Sigmoid colon (tissue), 4 donors: Measurements from ENCODE around the gene VPS33A.

Source experiments
- EP300 ChIP-seq, 4 donors: sonication (generic); formaldehyde crosslinking; IDR thresholded peaks; one replicate each; pipeline ENCODE4 v1.6.1; 2017; ENCODE audit warnings: antibody characterized with exemption in 4 of 4
- POLR2A ChIP-seq, 2 donors: fragments of 450-650 bp; IDR thresholded peaks; one replicate each; pipeline ENCODE4 v1.6.1; 2016; ENCODE audit warnings: antibody characterized with exemption in 2 of 2, mild to moderate bottlenecking in 2 of 2, moderate library complexity in 2 of 2
- POLR2AphosphoS5 ChIP-seq, 4 donors: sonication (generic); formaldehyde crosslinking; IDR thresholded peaks; one replicate each; pipeline ENCODE4 v1.6.1; 2017; ENCODE audit warnings: antibody characterized with exemption in 4 of 4
- TF ChIP-seq, protein P1 (sequence below), 4 experiments: fragments of 450-650 bp in 3 of 4; fragments of 200-600 bp in 1 of 4; IDR thresholded peaks; one replicate each; pipeline ENCODE4 v1.5.1; 2016 to 2019; ENCODE audit warnings: antibody characterized with exemption in 4 of 4, mild to moderate bottlenecking in 3 of 4, moderate library complexity in 2 of 4

DNA sequence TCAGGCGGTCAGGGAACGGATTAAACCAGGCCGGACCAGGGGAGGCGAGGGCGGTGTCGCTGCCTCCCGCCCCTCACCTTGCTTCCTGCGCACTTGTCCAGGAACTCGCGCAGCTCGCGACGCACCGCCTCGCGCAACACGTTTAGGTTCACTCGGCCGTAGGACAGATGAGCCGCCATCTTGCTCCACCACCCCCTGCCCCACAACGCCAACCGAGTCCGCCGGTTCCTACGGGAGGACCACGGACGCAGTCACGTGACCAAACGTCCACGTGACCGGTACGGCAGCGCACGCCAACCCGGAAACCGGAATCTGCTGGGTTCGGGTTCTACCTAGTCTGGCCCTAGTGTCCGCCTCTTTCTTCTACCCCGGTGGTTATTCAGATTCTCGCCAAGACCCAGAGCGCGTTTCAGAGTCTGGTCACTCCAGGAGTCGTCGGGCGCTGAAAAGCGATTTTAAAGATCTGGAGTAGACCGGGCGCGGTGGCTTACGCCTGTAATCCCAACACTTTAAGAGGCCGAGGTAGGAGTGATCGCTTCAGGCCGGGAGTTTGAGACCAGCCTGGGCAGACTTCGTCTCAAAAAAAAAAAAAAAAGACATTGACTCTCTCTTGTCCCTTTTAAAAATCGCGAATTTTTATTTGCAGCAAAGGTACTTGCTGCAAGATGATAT, at the start of gene VPS33A:
- TF ChIP-seq, protein P1, sequence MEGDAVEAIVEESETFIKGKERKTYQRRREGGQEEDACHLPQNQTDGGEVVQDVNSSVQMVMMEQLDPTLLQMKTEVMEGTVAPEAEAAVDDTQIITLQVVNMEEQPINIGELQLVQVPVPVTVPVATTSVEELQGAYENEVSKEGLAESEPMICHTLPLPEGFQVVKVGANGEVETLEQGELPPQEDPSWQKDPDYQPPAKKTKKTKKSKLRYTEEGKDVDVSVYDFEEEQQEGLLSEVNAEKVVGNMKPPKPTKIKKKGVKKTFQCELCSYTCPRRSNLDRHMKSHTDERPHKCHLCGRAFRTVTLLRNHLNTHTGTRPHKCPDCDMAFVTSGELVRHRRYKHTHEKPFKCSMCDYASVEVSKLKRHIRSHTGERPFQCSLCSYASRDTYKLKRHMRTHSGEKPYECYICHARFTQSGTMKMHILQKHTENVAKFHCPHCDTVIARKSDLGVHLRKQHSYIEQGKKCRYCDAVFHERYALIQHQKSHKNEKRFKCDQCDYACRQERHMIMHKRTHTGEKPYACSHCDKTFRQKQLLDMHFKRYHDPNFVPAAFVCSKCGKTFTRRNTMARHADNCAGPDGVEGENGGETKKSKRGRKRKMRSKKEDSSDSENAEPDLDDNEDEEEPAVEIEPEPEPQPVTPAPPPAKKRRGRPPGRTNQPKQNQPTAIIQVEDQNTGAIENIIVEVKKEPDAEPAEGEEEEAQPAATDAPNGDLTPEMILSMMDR (IDR thresholded peaks at IDR 0.05): peak in 1 of 4 experiments; percentile 5
- peak in 1 of 4 donors; percentile 57 for TF ChIP-seq EP300 (IDR thresholded peaks at IDR 0.05)
- TF ChIP-seq POLR2A (IDR thresholded peaks at IDR 0.05): peak in 1 of 2 donors; percentile 21
- peak; percentile 67 to 91 (median 88) for TF ChIP-seq POLR2AphosphoS5 (IDR thresholded peaks at IDR 0.05)
